OCI-M1 (cell line): ENCODE results near the gene RALBP1.
"Not testable (repeated sequence)": the region's sequence is repeated elsewhere in the genome, so short reads cannot be mapped to it uniquely, and the experiment has no call there.

Experiments used
- DNase-seq: peaks from one replicate; lab custom pipeline; 2025; lab: John Stamatoyannopoulos, UW

Gene RALBP1

DNA sequence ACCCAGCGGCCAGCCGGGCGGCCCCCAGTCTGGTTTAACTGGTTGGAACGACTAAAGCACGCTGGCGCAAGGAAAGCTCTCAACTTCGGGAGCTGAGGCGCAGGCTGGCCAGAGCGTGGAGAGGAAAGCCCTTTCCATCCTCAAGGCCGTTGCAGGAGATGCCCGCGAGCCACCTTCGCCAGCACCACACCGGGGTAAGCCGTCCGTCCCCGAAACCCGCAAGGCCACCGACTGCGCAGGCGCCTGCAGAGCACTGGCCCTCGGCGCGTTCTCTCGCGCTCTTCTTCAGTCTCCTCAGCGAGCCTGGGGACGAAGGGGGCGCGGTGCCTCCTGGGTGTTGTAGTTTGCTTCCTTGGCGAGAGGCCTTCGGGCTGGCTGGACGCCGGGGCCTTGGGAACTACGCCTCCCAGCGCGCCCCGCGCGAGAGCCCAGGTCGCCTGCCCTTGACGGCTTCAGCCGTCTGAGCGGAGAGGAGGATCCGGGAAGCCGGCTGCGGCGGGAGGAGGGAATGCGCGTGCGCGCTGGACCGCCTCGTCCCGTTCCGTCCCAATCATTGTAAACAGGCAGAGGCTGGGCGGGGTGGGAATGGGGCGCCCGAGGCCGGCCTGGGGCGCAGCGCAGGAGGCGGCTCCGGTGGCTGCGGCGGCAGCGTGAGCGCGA lies at the start of gene RALBP1:
RALBP1 (plus strand) TSS at position 531 of the 660 bp plus-strand sequence. CDS start 37,533 bp downstream, outside the sequence.
- DNase-seq, result peak; percentile 100

DNA sequence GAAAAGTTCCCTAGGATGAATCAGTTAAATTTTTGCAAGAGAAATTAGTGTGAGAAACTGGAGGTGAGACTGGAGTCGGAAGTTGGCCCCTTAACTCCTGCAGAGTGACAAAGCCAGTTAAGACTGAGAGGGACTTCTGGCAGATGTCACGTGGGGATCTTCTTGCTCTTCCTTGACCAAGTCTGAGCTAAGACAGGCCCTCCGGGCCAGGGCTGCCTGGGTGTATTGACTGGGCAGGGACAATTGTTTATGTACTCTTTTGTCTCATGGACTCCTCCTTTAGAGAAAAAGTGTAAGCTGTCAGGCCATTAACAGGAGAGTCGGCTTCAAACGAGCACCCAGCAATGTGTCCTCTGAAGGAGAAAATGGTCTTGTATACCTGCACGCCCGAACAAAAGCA lies 48.6 kb upstream of the RALBP1 start:
- no peak for DNase-seq

DNA sequence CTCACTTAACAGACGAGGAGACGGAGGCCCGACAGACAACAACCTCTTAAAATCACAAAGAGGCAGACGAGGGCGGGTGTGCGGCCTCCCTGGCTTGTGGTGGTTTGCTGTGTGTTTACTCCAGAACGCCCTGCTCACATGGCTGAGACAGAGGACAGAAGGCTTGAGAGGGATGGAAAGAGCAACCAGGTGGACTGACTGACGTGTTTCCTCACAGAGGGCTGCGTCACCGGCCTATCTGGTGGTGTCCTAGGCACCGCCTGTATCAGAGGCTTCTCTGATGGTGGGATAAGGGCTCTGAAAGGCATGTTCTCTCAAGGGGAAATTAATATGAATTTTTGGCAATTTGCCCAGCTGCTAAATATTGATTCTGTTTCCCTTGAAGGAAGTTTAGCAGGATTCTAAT lies 47.0 kb upstream of the RALBP1 start:
- DNase-seq, result no peak

DNA sequence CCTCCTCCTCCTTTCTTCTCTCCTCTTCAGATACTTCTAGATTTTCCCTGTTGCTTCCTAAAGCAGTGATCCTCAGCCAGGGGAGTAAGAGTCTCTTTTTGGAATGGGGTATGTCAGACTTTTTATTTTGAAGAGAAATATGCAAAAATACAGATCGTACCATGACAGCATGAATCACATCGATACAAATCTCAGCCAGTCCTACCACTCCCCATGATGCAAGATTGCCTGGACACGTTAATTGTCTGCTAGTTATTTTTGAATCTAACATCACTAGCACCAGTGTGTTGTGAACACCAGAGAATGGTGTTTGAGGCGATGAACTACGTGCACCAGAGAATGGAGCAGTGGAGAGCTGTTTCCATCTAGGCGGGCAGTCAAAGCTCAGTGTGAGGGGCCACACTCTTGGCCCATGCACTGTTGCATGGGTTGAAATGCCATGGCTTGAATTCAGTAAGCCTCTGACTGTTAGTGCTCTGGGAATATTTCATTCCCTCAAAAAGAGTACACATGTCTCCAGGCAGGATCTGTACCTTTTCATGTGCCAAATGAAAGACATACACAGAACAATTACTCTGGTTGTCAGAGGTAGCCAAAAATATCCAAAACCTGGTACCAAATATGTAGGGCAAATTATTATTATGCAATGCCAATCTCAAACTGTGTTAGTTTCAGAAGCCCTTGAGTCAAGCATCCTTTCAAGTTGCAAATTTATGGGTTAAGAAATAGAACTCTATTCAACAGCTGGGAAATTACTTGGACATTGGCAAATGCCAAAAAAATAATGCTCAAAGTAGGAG lies 46.3 kb upstream of the RALBP1 start:
- DNase-seq, result no peak

DNA sequence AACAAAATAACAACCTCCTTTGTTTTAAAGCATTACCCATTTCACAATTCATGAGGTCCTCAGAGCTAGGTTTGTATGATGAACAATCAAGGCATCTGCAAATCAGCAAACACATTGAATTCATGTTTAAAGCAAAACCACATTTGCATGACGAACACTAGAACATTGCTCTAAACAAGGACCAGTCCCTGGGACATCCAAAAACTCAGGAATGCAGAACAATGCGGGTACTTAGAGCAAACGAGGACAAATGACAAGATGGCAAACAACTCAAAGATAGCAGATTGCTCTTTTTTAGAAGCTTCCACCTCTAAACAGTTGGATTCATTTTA lies 45.7 kb upstream of the RALBP1 start:
- DNase-seq, result no peak

DNA sequence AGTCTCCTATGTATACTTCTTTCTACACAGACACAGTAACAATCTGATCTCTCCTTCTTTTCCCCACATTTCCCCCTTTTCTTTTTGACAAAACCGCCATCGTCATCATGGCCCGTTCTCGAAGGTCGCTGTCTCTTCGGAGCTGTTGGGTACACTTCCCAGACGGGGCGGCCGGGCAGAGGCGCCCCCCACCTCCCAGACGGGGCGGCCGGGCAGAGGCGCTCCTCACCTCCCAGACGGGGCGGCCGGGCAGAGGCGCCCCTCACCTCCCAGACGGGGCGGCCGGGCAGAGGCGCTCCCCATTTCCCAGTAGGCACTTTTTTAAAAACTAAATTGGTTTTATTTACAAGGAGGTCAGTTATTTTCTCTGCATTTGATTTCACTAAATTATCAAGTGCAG lies 45.0 kb upstream of the RALBP1 start:
- DNase-seq, result not testable (repeated sequence)

DNA sequence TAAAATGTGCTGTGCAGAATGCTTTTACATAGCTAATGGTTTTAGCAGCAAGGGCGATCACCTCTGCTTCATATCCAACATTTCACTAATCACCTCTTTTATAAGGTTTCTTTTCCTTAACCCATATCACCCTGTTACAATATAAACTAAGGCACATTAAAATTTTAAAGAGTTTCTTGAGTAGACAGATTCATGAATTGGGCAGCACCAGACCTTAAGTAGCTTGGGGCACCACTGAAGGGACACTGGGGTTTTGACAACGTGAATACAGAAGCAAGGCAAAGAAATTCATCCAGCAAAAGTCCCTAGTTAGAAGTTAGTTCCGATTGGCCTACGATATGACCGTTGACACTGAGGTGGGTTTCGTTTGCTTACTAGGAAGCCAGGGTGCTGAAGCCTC lies 44.0 kb upstream of the RALBP1 start:
- no peak for DNase-seq

DNA sequence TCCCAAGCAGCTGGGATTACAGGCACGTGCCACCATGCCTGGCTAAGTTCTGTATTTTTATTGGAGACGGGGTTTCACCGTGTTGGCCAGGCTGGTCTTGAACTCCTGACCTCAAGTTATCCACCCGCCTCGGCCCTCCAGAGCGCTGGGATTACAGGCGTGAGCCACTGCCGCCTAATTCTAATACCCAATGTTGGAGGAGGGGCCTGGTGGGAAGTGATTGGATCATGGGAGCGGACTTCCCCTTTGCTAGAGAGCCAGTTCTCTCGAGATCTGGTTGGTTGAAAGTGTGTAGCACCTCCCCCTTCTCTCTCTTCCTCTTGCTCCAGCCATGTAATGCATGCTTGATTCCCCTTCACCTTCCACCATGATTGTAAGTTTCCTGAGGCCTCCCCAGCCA lies 42.2 kb upstream of the RALBP1 start:
- DNase-seq, result peak; percentile 40

DNA sequence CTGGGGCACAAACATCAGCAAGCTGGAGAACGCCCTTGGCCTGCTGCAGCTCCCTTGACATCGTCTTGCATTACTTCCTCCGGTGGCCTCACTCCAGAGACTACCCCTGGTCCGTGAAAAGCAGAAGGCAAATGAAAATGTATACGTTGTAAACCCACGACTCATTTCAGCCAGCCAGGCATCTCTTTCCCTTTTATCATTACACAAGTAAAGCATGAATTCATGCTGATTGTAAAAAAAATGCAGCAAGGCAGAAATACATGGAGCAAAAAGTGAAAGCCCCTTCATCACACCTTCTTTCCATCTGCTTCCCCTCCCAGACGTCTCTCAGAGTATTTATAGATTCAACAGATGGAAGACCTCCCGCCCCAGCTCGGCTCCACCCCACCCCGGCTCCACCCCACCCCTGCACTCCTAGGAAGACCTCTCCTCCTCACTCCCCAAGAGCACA lies 41.6 kb upstream of the RALBP1 start:
- DNase-seq, result no peak

DNA sequence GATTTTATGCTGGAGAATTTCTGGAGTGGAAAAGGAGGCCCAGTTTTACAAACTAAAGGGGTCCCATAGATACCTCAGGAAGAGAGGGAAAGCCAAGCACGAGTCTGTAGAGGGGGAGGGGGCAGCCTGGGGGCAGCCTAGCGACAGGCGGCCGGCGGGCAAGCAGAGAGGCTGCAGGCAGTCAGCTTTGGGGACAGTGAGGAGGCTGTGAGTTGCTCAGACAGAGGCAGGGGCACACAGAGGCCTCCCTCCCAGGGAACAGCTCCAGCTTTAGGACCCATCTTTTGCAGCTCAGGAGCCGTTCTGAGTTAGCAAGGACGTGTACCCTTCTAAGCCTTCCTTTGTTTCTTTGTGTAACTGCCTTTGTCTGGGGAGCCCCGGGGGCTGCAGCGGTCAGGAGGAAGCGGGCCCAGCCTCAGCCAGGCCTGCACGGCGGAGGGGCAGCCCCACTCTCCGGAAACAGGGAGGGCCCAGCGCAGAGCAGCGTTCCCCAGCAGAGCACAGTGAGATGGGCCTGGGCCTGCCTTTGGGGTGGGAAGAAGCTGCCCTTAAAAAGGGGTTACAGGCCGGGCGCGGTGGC lies 41.1 kb upstream of the RALBP1 start:
- DNase-seq, result no peak

DNA sequence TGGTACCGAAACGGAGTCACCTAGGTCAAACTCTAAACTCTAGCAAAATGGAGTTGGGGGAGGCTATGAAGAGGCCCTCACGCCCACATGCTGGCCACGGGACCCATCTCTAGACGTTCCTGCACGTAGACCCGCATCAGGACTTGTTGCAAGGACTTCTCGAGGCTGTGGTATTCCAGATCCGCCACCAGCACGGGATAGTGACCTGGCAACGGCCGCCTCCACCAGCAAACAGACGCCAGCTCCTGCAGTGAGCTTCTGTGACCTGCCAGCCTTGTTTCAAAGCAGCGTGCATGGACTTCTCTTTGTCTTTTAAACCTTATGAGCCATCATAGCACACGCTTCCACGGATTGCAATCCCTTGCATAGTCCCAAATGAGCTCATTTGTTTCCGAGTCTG lies 40.3 kb upstream of the RALBP1 start:
- DNase-seq, result no peak

DNA sequence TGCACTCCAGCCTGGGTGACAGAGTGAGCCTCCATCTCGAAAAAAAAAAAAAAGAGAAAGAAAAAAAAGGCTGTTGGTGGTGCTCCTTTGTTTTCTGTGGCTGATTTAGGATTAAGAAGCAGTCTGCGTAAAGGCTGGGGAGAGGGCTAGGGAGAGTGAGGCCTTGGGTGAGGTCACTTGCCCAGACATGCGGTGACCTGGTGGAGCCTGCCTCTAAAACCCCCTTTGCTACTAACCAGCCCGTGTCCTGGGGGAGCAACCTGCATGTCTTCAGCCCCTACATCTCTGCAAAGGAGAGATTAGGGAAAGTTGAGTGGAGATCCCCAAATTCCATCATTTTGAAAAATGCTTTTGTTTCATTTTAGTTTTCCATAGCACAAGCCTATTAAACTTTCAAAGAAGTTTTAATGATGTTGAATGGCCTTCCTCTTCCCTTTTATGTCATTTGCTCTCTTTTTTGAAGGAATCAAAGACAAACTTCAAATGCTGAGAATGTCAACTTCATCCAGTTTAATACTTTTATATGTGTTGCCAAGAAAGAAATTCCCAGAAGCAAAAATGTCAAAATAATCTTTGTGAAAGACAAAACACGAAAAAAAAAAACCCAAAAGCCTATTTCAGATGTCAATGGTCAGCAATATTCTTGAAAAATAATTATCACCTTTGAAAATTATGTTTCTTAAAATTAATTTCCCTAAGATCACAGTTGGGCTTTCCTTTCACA lies 38.9 kb upstream of the RALBP1 start:
- DNase-seq, result no peak

DNA sequence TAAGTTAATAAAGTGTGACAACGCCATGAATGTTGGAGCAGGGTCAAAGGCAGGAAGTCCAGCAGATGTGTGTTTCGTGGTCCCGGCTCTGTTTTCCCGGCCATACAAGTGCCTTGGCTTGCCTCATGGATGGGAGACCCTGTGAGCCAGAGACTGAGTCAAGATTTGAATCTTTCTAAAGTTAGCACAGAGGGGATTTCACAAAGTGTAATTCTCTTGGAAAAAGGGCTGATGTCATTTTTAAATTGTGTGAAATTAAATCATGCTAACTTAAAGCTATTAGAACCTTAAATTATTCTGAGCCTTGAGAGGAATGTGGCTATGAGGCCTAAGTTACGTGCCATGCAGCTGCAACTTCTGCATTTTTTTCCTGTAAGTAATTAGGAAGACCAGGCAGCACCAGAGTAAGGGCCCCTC lies 38.3 kb upstream of the RALBP1 start:
- no peak for DNase-seq

DNA sequence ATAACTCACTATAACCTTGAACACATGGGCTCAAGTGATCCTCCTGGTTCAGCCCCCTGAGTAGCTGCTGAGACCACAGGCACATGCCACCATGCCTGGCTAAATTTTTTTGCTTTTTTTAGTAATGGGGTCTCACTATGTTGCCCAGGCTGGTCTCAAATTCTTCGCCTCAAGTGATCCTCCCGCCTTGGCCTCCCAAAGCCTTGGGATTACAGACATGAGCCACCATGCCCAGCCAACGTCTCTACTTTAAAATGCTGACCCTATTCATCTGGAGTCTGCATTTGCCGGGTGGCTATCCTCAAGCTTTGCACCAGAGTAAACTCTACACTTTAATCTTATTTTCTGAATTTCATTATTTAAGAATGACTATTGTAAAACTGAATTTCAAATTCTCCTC lies 37.6 kb upstream of the RALBP1 start:
- DNase-seq, result no peak

DNA sequence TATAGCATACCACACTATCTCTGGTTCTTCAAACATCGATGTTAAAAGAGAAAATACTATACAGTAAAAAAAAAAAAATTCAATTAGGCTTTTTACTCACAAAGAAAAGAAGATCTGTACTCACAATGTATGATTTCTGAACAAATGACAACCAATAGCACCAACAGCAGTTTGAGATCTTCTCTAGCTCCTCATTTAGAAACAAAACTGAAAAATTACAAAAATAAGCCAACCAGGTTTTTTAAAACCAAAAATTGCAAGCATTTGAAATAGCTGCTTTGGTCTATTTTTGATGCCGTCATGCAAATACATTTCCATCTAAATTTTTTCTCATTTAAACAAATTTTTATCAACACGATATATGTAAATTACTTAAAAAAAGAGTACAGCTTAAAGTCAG lies 34.3 kb upstream of the RALBP1 start:
- no peak for DNase-seq

DNA sequence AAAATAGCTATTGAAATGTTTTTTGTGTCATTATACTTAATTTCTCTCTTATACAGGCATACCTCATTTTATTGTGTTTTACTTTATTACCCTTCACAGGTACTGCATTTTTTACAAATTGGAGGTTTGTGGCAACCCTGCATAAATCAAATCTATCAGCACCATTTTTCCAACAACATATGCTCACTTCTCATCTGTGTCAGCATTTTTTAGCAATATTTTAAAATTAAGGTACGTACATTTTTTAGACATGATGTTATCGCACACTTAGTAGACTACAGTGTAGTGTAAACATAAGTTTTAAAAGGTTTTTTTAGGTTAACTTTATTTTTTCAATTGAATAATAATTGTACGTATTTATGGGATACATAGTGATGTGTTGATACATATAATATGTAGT lies 30.8 kb upstream of the RALBP1 start:
- DNase-seq, result no peak

DNA sequence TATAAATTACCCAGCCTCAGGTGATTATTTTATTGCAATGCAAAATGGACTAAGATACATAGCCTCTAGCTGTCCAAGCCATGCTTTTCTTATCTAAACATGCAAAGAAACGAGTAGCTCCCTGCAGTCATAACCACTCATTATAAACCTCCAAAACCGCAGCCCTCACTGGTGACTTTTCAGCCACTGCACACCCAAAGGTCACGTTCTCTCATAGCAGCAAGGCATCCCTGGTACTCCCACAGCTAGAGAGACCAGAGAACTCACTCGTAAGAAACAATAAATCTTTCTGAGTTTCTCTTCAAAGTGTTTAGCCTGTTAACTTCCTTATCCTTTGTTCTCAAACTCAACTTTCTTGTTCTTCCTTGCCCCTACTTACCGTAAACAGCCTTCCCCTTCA lies 28.5 kb upstream of the RALBP1 start:
- no peak for DNase-seq

DNA sequence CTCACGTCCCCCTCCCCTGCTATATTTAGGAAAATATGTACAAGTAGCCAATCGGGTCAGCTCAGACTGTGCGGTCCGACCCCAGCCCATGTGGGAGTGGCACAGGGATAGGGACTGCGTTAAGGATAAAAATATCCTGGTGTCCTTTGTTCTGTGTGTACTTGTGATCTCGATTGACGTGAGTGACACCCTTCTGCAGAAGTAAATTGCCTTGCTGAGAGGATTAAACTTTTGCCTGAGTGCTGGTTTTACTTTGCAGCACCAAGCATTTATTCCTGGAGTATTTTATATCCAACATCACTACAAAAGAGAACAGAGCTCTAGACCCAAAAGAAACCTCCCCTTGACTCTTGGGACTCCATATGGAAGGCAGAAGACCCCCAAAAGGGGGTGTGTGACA lies 28.0 kb upstream of the RALBP1 start:
- no peak for DNase-seq

DNA sequence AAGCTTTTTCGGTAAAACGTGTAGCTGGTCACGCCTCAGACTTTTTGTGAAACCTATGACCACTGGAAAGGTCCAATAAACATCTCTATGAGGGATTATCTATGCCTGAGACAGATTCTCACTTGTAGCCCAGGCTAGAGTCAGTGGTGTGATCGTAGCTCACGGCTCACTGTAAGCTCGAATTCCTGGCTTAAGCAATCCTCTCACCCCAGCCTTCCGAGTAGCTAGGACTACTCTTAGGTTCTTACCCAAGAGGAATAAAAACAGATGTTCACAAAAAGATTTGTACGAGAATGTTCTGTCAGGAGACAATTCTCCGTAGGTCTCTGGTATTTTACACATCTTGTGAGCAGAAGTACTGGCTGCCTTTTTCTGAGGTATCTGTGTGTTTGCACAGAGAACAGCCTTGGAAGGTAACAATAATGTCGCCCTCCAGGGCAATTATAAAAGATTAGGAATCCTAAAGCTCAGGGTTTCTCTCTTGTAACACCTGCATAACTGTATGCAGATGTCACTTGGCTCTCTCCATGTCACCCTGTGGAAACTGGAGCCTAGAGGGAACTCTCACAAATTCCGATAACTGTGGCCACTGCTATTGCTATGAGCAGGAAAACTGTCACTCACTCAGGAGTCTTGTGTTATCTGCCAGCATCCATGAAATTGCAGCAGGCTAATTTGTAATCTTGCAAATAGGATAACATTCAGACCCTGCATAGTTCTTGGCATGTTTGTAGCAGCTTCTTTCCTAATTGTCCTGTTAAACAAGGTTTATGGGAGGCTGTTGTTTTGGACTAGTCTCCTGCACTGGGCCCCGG lies 25.5 kb upstream of the RALBP1 start:
- DNase-seq, result no peak

DNA sequence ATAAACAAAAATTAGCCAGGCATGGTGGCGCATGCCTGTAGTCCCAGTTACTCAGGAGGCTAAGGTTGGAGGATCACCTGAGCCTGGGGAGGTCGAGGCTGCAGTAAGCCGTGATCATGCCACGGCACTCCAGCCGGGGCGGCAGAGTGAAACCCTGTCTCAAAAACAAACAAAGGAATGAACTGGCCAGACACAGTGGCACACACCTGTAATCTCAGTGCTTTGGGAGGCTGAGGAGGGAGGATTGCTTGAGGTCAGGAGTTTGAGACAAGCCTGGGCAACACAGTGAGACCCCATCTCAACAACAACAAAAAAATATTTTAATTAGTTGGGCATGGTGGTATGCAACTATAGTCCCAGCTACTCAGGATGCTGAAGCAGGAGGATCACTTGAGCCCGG lies 24.4 kb upstream of the RALBP1 start:
- DNase-seq, result not testable (repeated sequence)

DNA sequence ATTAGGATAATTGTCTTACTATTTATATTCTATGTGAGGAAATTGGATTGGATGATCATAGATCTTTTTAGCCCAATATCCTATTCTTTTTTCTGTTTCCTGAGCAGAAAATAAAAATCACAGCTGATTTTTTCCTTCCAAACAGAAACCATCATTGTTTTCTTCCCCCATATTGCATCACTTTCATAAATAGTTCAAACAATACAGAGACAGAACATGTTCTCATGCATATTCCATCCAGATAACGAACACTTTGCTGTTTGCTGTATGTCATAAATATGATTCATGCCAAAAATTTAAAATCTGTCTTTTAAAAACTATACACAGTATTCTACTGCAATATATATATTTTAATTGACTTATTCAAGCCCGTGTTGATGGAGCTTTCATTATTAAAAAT lies 22.0 kb upstream of the RALBP1 start:
- DNase-seq, result peak; percentile 25
